ENCODE results near the gene FMOD. TPM values are rescaled to one million over a fixed set of nuclear protein-coding genes. Genes with fewer than 3 reads are reported as not detected.

Gene FMOD
- total and polyA plus RNA-seq, 7 experiments from 2014 or later, result not detected

DNA sequence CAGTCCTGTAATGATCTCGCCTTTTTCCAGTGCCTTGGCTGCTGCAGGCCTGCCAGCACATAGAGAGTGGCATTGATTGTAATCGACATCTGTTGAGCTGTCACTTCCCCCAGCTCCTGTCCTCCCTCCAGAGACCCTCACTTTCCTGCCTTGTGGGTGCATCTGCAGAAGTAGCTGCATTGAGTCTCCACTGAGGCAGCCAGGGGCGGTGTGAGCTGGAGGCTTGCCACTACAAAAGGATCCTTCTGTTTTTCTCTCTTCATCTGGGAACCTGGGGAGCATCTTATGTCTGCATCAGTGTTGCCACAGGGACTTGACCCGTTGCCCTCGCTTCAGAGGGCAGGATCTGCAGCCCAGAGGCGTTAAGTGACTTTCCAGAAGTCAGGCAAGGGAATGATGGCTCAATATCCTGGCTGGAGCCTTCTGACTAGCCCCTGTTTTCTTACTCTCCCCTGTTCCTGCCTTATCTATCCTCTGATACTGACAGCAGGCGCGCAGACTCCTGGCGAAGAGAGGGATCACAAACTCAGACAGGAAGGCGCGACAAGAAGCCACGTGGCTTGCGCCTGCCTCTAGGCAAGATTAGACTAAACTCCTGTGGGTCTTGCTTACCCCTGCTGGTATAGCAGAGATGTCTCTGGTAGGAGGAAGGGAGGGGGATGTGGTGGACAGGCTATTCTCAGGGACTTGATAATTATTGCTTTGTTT, 13.3 kb upstream of the FMOD start:
- H3K27ac Mint-ChIP-seq, result no peak overlapping the region
- CTCF ChIA-PET, result interaction anchor here (0.6 kb wide), 1 partner anchor 365 kb away, joined by 3 read pairs; no protein-coding TSS in a partner anchor
- no peak overlapping the region for H3K27ac ChIP-seq (ENCODE audit: low read depth, low read length)
- H3K4me3 ChIP-seq (ENCODE audit: low read length), result no peak overlapping the region
- POLR2A ChIA-PET, result no interaction called here
- H3K4me1 ChIP-seq (ENCODE audit: control insufficient read depth in 2 of 2, insufficient read depth in 2 of 2, low read length in 2 of 2), result no peaks in the 10 kb centered on the region
- ATAC-seq (no peak), DNase-seq (no peak)
- H3K27me3 ChIP-seq (ENCODE audit: control insufficient read depth in 2 of 2, insufficient read depth in 2 of 2, low read length in 2 of 2), result peaks cover 0 to 4% of the 10 kb centered on the region in 2 donors
- H3K27me3 Mint-ChIP-seq, result peaks cover 8 to 42% (median 28%) of the 10 kb centered on the region in 5 donors
- no peaks in the 10 kb centered on the region for H3K36me3 ChIP-seq (ENCODE audit: control insufficient read depth in 2 of 3, insufficient read depth in 3 of 3, low read length in 3 of 3)
- H3K36me3 Mint-ChIP-seq, result peaks cover 0 to 3% (median 0%) of the 10 kb centered on the region in 5 donors
- H3K9me3 ChIP-seq (ENCODE audit: control insufficient read depth in 2 of 3, low read length in 3 of 3), result no peaks in the 10 kb centered on the region
- intact Hi-C loops (cut with micrococcal nuclease), result no loop called here
- H3K4me1 Mint-ChIP-seq, result peaks cover 0 to 4% (median 0%) of the 10 kb centered on the region in 7 donors
- H3K9me3 Mint-ChIP-seq, result no peaks in the 10 kb centered on the region
- no peak overlapping the region for H3K4me3 Mint-ChIP-seq

GRCh38 chr1:203362720-203363025, 11.8 kb upstream of the FMOD start:
- ChIA-PET POLR2A (interaction anchor here (0.6 kb wide), 1 partner anchor 44 kb away, joined by 4 read pairs; no protein-coding TSS in a partner anchor), CTCF (no interaction called here)
- H3K27me3 ChIP-seq (ENCODE audit: control insufficient read depth in 2 of 2, insufficient read depth in 2 of 2, low read length in 2 of 2), result peaks cover 0 to 4% of the 10 kb centered on the region in 2 donors
- H3K36me3 ChIP-seq (ENCODE audit: control insufficient read depth in 2 of 3, insufficient read depth in 3 of 3, low read length in 3 of 3), result no peaks in the 10 kb centered on the region
- no peak overlapping the region for H3K4me3 ChIP-seq (ENCODE audit: low read length)
- ATAC-seq (no peak), DNase-seq (no peak)
- H3K4me1 Mint-ChIP-seq, result peaks cover 0 to 4% (median 0%) of the 10 kb centered on the region in 7 donors
- H3K36me3 Mint-ChIP-seq, result peaks cover 0 to 3% (median 0%) of the 10 kb centered on the region in 5 donors
- H3K4me1 ChIP-seq (ENCODE audit: control insufficient read depth in 2 of 2, insufficient read depth in 2 of 2, low read length in 2 of 2), result no peaks in the 10 kb centered on the region
- intact Hi-C loops (cut with micrococcal nuclease), result no loop called here
- no peak overlapping the region for H3K27ac Mint-ChIP-seq
- H3K4me3 Mint-ChIP-seq, result no peak overlapping the region
- H3K9me3 Mint-ChIP-seq, result peaks cover 0 to 2% (median 0%) of the 10 kb centered on the region in 11 donors
- H3K27me3 Mint-ChIP-seq, result peaks cover 14 to 51% (median 38%) of the 10 kb centered on the region in 5 donors
- H3K27ac ChIP-seq (ENCODE audit: low read depth, low read length), result no peak overlapping the region
- no peaks in the 10 kb centered on the region for H3K9me3 ChIP-seq (ENCODE audit: control insufficient read depth in 2 of 3, low read length in 3 of 3)

DNA sequence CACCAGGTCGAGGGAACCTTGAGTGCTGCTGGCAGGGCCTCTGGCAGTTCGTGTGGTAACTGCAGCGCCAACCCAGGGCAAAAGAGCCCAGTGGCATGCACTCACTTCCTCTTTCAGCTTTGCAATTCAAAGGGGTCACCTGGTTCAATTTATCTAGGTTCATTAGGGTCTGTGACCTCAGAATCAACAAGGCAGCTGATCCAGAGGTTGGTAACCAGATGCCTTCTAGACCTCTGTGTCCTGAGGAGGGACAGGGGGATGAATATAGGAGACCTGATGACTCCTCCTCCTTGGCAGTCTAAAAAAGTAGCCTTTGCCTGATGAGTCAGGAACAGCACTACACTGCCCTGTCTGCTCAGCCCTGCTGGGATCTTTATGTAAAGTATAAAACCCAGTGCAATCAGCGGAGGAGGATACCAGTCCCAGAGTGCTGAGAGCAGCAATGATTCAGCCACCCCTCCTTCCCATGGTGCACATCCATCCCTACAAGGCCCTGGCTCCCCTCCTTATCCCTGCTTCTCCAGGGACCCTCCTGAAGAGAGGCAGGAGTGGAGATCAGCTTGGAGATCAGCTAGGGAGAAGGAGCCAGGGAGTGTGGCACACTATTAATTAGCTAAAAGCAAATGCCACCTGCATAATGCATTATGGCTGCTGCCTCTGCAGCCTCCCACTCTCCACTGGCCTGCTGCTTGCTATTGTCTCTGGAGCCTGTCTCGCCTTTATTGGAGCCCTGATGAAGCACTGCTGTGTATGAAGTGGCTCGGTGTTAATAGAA, 11.2 kb upstream of the FMOD start:
- no peak overlapping the region for H3K27ac Mint-ChIP-seq
- H3K27me3 ChIP-seq (ENCODE audit: control insufficient read depth in 2 of 2, insufficient read depth in 2 of 2, low read length in 2 of 2), result peaks cover 0 to 4% of the 10 kb centered on the region in 2 donors
- no peaks in the 10 kb centered on the region for H3K4me1 ChIP-seq (ENCODE audit: control insufficient read depth in 2 of 2, insufficient read depth in 2 of 2, low read length in 2 of 2)
- ATAC-seq (peak; percentile 65), DNase-seq (no peak)
- H3K27me3 Mint-ChIP-seq, result peaks cover 17 to 50% (median 35%) of the 10 kb centered on the region in 5 donors
- H3K4me3 Mint-ChIP-seq, result no peak overlapping the region
- H3K9me3 ChIP-seq (ENCODE audit: control insufficient read depth in 2 of 3, low read length in 3 of 3), result no peaks in the 10 kb centered on the region
- CTCF ChIA-PET, result interaction anchor here (1.2 kb wide), 1 partner anchor 14 kb away, joined by 4 read pairs; no protein-coding TSS in a partner anchor
- H3K4me1 Mint-ChIP-seq, result peaks cover 0 to 4% (median 0%) of the 10 kb centered on the region in 7 donors
- no peak overlapping the region for H3K27ac ChIP-seq (ENCODE audit: low read depth, low read length)
- peaks cover 0 to 3% (median 0%) of the 10 kb centered on the region in 5 donors for H3K36me3 Mint-ChIP-seq
- POLR2A ChIA-PET, result interaction anchor here (0.6 kb wide), 1 partner anchor 44 kb away, joined by 4 read pairs; no protein-coding TSS in a partner anchor
- H3K36me3 ChIP-seq (ENCODE audit: control insufficient read depth in 2 of 3, insufficient read depth in 3 of 3, low read length in 3 of 3), result no peaks in the 10 kb centered on the region
- intact Hi-C loops (cut with micrococcal nuclease), result no loop called here
- no peak overlapping the region for H3K4me3 ChIP-seq (ENCODE audit: low read length)
- H3K9me3 Mint-ChIP-seq, result peaks cover 0 to 2% (median 0%) of the 10 kb centered on the region in 11 donors

DNA sequence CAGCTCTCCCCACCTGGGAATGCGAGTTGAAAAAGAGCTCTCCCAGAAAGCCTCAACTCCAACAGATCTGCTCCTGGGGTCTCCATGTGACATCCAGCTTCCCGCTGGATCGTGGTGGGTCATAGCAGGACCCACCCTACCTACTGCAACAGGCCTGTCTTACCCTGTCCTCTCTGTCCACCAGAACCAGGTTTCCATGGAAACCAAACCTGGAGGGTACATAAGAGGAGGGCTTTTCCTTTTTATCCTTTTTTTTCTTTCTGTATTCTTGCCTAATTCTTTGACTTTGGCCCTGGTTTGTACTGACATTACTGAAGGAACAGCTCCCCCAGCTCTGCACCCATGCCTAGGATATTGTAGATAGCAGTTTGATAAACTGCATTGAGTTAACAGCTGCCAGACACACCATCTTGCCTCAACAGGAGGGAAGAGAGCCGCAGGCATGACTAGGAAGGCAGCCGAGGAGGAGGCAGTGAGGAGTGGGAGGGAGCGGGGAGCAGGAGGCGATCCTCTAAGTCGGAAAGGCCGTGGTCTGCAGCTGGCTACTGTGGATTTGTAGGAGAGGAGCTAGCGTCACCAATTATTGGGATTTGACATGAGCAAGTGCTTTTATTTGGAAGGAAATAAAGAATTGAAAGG, 9.7 kb upstream of the FMOD start:
- H3K4me3 Mint-ChIP-seq, result no peak overlapping the region
- peaks cover 0 to 4% (median 0%) of the 10 kb centered on the region in 11 donors for H3K9me3 Mint-ChIP-seq
- ATAC-seq (no peak), DNase-seq (no peak)
- H3K27me3 Mint-ChIP-seq, result peaks cover 25 to 57% (median 35%) of the 10 kb centered on the region in 5 donors
- peaks cover 0 to 4% of the 10 kb centered on the region in 2 donors for H3K27me3 ChIP-seq (ENCODE audit: control insufficient read depth in 2 of 2, insufficient read depth in 2 of 2, low read length in 2 of 2)
- H3K4me1 ChIP-seq (ENCODE audit: control insufficient read depth in 2 of 2, insufficient read depth in 2 of 2, low read length in 2 of 2), result no peaks in the 10 kb centered on the region
- POLR2A ChIA-PET, result no interaction called here
- intact Hi-C loops (cut with micrococcal nuclease), result no loop called here
- H3K27ac Mint-ChIP-seq, result no peak overlapping the region
- H3K9me3 ChIP-seq (ENCODE audit: control insufficient read depth in 2 of 3, low read length in 3 of 3), result no peaks in the 10 kb centered on the region
- no peaks in the 10 kb centered on the region for H3K36me3 ChIP-seq (ENCODE audit: control insufficient read depth in 2 of 3, insufficient read depth in 3 of 3, low read length in 3 of 3)
- H3K36me3 Mint-ChIP-seq, result peaks cover 0 to 3% (median 0%) of the 10 kb centered on the region in 5 donors
- no peak overlapping the region for H3K27ac ChIP-seq (ENCODE audit: low read depth, low read length)
- CTCF ChIA-PET, result interaction anchor here (1.2 kb wide), 1 partner anchor 12 kb away, joined by 4 read pairs; no protein-coding TSS in a partner anchor
- H3K4me1 Mint-ChIP-seq, result peaks cover 0 to 4% (median 0%) of the 10 kb centered on the region in 7 donors
- H3K4me3 ChIP-seq (ENCODE audit: low read length), result no peak overlapping the region

DNA sequence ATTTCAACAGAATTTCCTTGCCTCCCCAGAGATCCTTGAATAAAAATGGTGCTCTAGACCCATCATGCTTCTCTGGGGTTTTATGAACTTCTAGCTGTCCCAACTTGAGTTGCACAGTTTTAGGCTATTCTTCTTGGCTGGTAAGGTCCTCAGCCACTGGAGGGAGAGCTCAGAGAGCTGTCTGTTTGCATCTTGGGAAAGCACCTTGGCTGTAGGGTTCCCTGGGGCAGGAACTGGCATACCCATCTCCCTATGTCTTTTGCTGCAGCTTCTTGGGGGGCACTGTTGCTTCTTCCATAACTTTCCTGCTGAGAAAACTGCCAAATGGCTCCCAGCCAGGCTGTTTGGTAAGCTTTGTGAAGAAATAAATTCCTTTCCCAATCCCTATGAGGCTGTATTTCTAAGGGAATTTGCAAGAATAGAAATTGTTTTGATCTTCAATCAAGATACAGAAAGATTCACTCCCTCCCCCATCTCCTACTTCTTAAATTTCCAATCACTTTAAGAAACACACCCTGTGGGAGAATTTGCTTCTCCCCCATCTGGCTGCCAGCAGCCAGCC, 8.2 kb upstream of the FMOD start:
- Mint-ChIP-seq H3K27ac (no peak overlapping the region), H3K36me3 (no peaks in the 10 kb centered on the region), H3K4me3 (no peak overlapping the region), H3K27me3 (peaks cover 18 to 48% (median 31%) of the 10 kb centered on the region in 5 donors), H3K9me3 (peaks cover 0 to 4% (median 0%) of the 10 kb centered on the region in 11 donors), H3K4me1 (peaks cover 0 to 2% (median 0%) of the 10 kb centered on the region in 7 donors)
- H3K27ac ChIP-seq (ENCODE audit: low read depth, low read length), result no peak overlapping the region
- CTCF ChIA-PET, result interaction anchor here (1.5 kb wide), 1 partner anchor 86 kb away, joined by 3 read pairs; no protein-coding TSS in a partner anchor
- ATAC-seq (no peak), DNase-seq (no peak)
- no peak overlapping the region for H3K4me3 ChIP-seq (ENCODE audit: low read length)
- POLR2A ChIA-PET, result interaction anchor here (0.6 kb wide), 1 partner anchor 117 kb away, joined by 3 read pairs; no protein-coding TSS in a partner anchor
- intact Hi-C loops (cut with micrococcal nuclease), result no loop called here
- no peaks in the 10 kb centered on the region for H3K36me3 ChIP-seq (ENCODE audit: control insufficient read depth in 2 of 3, insufficient read depth in 3 of 3, low read length in 3 of 3)
- H3K4me1 ChIP-seq (ENCODE audit: control insufficient read depth in 2 of 2, insufficient read depth in 2 of 2, low read length in 2 of 2), result no peaks in the 10 kb centered on the region
- H3K27me3 ChIP-seq (ENCODE audit: control insufficient read depth in 2 of 2, insufficient read depth in 2 of 2, low read length in 2 of 2), result peaks cover 0 to 3% of the 10 kb centered on the region in 2 donors
- no peaks in the 10 kb centered on the region for H3K9me3 ChIP-seq (ENCODE audit: control insufficient read depth in 2 of 3, low read length in 3 of 3)

GRCh38 chr1:203354246-203354645, 3.3 kb upstream of the FMOD start:
- peaks cover 0 to 9% (median 4%) of the 10 kb centered on the region in 7 donors for H3K4me1 Mint-ChIP-seq
- no peaks in the 10 kb centered on the region for H3K27me3 ChIP-seq (ENCODE audit: control insufficient read depth in 2 of 2, insufficient read depth in 2 of 2, low read length in 2 of 2)
- H3K36me3 ChIP-seq (ENCODE audit: control insufficient read depth in 2 of 3, insufficient read depth in 3 of 3, low read length in 3 of 3), result no peaks in the 10 kb centered on the region
- H3K4me3 Mint-ChIP-seq, result no peak overlapping the region
- ChIA-PET CTCF (no interaction called here), POLR2A (no interaction called here)
- no peaks in the 10 kb centered on the region for H3K9me3 ChIP-seq (ENCODE audit: control insufficient read depth in 2 of 3, low read length in 3 of 3)
- no peaks in the 10 kb centered on the region for H3K36me3 Mint-ChIP-seq
- DNase-seq, result no peak
- H3K9me3 Mint-ChIP-seq, result peaks cover 0 to 4% (median 0%) of the 10 kb centered on the region in 11 donors
- H3K27ac Mint-ChIP-seq, result no peak overlapping the region
- H3K4me3 ChIP-seq (ENCODE audit: low read length), result no peak overlapping the region
- peaks cover 22 to 44% (median 35%) of the 10 kb centered on the region in 5 donors for H3K27me3 Mint-ChIP-seq
- ATAC-seq, result no peak
- H3K27ac ChIP-seq (ENCODE audit: low read depth, low read length), result no peak overlapping the region
- H3K4me1 ChIP-seq (ENCODE audit: control insufficient read depth in 2 of 2, insufficient read depth in 2 of 2, low read length in 2 of 2), result no peaks in the 10 kb centered on the region
- intact Hi-C loops (cut with micrococcal nuclease), result no loop called here
